Measurements from ENCODE around the gene ACACA.
A peak's percentile ranks its signal among the peaks of the same experiment; 100 is the strongest.

The ACACA gene

GRCh38 chr17:37309051-37309450 lies 97.6 kb downstream of the ACACA start:
- DNase-seq, result no peak
- TF ChIP-seq GATA1 (IDR thresholded peaks at IDR 0.05; ENCODE audit: low read depth, low read length), result no peak
- no peak for TF ChIP-seq POLR2A (IDR thresholded peaks at IDR 0.05; ENCODE audit: low read length)

DNA sequence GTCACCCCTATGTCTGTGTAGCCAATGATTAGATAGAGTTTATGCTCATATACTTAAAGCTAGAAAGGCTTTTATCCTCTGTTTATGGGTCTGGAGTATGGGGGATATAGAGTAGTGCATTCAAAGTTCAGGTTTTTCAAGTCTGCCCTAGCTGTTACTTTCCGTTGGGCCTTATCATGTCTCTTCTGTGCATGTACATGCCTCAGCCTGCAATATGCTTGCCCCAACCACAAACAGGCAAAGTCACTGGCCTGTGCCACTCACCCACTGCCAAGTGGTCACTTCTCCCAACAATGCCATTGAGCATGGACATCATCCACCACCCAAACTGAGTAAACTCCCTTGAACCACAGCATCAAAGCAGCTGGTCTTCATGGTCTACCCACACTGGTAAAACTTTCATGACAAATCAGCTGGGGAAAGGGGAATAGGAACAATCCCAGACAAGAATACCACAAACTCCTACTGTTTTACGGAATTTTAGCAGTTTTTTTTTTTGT lies 101.2 kb downstream of the ACACA start:
- TF ChIP-seq GATA1 (IDR thresholded peaks at IDR 0.05; ENCODE audit: low read depth, low read length), result no peak
- TF ChIP-seq POLR2A (IDR thresholded peaks at IDR 0.05; ENCODE audit: low read length), result no peak

DNA sequence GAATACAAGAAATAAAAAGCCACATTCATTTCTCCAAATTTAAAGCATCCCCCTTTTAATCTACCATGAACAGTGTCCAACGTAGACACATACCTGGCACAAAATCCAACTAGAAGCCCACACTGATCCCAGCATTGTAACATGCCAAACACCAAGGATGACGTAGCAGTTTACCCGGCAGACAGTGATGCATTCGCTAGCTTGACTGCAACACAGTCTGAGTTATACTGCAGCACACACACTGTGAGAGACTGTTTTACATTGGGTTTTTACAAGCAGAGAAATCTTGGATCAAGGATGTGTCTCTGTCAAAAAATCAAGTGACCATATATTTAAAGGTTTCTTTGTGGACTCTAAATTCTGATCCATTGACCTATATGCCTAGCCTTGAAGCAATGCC lies 105.3 kb downstream of the ACACA start:
- TF ChIP-seq POLR2A (IDR thresholded peaks at IDR 0.05; ENCODE audit: low read length) (no peak), GATA1 (IDR thresholded peaks at IDR 0.05; ENCODE audit: low read depth, low read length) (no peak)
- peak; percentile 3 to 18 for DNase-seq

More for the DNA sequence above, 101.2 kb downstream of the ACACA start:
- DNase-seq, result peak; percentile 11 to 28

DNA sequence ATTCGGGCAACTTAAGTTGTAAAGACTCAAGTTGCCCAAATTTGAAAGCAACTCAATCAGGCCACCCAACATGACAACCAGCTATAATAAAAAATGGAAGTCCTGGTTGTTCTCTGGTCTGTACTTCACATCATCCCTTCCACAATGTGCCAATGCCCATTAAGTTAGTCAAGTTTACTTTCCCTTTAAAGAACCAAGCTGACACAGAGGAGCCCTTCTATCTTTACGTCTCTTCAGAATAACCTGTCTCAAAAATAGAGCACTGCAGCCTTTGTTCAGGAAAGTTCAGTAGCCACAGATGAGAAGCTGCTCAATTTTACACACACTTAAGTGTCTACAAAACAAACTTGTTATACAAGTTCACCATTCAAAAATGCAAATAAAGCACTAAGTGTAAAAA lies 106.0 kb downstream of the ACACA start:
- DNase-seq, result peak in 1 of 2 experiments; percentile 5
- no peak for TF ChIP-seq POLR2A (IDR thresholded peaks at IDR 0.05; ENCODE audit: low read length)
- no peak for TF ChIP-seq GATA1 (IDR thresholded peaks at IDR 0.05; ENCODE audit: low read depth, low read length)

- DNase-seq, result no peak
- TF ChIP-seq POLR2A (IDR thresholded peaks at IDR 0.05; ENCODE audit: low read length) (no peak), GATA1 (IDR thresholded peaks at IDR 0.05; ENCODE audit: low read depth, low read length) (no peak)
Observed at GRCh38 chr17:37299257-37299980, 107.2 kb downstream of the ACACA start.

DNA sequence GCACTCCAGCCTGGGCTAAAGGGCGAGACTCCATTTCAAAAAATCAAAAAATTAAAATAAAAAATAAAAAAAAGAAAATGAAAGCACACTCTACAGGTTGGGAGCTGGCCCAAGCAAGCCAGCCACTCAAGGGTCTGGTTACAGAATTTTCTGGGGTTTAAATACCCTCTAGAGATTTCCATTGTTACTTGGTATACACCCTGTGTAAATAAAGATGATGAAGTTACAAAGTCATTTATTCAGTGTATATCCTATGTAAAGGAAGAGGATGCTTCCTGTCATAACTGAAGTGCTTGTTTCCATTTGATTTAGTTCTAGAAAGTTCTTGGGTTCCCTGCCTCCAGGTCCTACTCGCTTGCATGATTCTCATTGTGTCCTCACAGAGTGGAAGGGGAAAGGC lies 110.7 kb downstream of the ACACA start:
- DNase-seq, result no peak
- TF ChIP-seq GATA1 (IDR thresholded peaks at IDR 0.05; ENCODE audit: low read depth, low read length), result no peak
- TF ChIP-seq POLR2A (IDR thresholded peaks at IDR 0.05; ENCODE audit: low read length), result no peak

GRCh38 chr17:37294888-37295287 lies 111.7 kb downstream of the ACACA start:
- TF ChIP-seq GATA1 (IDR thresholded peaks at IDR 0.05; ENCODE audit: low read depth, low read length), result no peak
- no peak for TF ChIP-seq POLR2A (IDR thresholded peaks at IDR 0.05; ENCODE audit: low read length)

DNA sequence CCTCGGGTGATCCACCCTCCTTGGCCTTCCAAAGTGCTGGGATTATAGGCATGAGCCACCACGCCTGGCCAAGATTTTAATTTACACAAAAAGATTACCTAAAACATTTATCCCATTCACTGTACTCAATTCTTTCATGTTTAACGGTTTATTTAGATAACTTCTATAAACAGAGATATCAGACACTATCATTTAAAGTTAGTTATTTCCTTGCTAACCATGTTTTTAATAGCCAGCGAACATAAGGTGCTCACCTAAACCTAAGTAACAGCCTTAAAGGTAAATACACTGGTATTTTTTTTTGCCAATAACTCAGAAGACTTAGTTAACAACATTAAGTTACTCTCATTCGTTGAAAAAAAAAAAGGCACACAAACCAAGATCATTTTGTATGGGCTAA lies 112.9 kb downstream of the ACACA start:
- no peak for TF ChIP-seq GATA1 (IDR thresholded peaks at IDR 0.05; ENCODE audit: low read depth, low read length)
- no peak for TF ChIP-seq POLR2A (IDR thresholded peaks at IDR 0.05; ENCODE audit: low read length)

More at GRCh38 chr17:37294888-37295287, 111.7 kb downstream of the ACACA start:
- DNase-seq, result no peak

DNA sequence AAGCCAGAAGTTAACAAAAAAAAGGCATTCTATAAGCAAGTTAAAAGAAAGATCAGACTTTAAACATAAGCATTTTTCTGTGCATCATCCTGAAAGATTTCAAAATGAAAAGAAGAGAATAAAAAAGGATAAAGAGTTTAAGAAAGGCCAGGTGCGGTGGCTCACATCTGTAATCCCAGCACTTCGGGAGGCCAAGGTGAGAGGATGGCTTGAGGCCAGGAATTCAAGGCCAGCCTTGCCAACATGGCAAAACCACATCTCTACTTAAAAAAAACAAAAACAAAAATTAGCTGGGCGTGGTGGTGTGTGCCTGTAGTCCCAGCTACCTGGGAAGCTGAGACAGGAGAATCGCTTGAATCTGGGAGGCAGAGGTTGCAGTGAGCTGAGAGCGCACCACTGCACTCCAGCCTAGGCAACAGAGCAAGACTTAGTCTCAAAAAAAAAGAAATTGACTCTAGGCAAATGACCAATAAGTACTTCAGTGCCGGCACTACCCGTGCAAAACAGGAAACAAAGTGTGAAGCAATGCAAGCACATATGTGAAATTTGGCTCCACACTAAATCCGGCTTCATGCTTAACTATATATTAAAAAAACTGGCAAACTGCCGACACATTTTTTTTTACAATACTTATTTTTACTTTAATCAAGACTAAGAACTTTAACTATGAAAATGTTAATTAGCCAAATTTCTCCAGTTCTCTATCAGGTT lies 114.1 kb downstream of the ACACA start:
- TF ChIP-seq POLR2A (IDR thresholded peaks at IDR 0.05; ENCODE audit: low read length) (no peak), GATA1 (IDR thresholded peaks at IDR 0.05; ENCODE audit: low read depth, low read length) (no peak)
- DNase-seq, result no peak

More for the DNA sequence above, 112.9 kb downstream of the ACACA start:
- DNase-seq, result no peak

- no peak for DNase-seq
- TF ChIP-seq POLR2A (IDR thresholded peaks at IDR 0.05; ENCODE audit: low read length) (no peak), GATA1 (IDR thresholded peaks at IDR 0.05; ENCODE audit: low read depth, low read length) (no peak)
Observed at GRCh38 chr17:37291351-37291750, 115.3 kb downstream of the ACACA start.

- TF ChIP-seq GATA1 (IDR thresholded peaks at IDR 0.05; ENCODE audit: low read depth, low read length) (no peak), POLR2A (IDR thresholded peaks at IDR 0.05; ENCODE audit: low read length) (no peak)
- no peak for DNase-seq
Observed at GRCh38 chr17:37286430-37286829, 120.2 kb downstream of the ACACA start.

DNA sequence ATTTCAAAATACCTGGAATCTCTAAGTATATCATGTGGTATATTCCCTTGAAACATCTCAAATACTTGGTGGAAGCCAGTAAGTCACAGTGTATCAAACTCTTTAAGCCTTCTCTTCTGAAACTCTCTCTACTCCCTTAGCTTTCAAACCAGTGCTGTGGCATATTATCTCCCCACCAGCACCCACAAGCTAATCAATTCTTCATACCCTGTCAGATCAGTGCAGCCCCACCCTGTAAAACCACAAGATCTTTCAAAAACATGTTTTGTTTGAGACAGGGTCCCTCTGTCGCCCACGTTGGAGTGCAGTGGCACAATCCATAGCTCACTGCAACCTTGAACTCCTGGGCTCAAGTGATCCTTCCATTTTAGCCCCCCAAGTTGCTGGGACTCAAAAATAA lies 122.4 kb downstream of the ACACA start:
- TF ChIP-seq POLR2A (IDR thresholded peaks at IDR 0.05; ENCODE audit: low read length) (no peak), GATA1 (IDR thresholded peaks at IDR 0.05; ENCODE audit: low read depth, low read length) (no peak)
- peak; percentile 20 to 46 for DNase-seq

DNA sequence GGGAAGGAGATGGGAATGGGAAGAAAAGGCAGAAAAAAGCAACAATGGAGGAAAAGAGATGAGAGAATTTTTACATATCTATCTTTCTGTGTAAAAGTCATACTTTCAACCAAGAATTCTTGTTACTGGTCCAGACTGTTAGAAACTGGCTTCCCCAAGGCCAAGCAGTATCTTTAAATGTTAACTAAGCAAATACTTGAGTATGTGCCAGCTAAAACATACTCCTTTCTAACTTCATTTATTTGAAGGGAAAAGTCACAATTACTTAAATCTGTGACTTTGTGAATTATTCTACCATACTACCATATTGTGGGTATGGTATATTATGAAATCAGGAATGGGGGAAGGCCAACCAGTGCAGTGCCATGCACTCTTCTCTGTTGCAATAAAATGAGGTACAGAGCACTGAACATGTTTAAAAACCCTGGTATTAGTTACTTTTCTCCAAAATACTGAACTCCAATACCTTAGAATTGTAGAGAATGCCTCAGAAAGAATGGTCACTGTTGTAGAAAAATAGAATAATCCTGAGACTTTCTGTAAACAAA lies 123.1 kb downstream of the ACACA start:
- TF ChIP-seq POLR2A (IDR thresholded peaks at IDR 0.05; ENCODE audit: low read length) (no peak), GATA1 (IDR thresholded peaks at IDR 0.05; ENCODE audit: low read depth, low read length) (no peak)
- no peak for DNase-seq

DNA sequence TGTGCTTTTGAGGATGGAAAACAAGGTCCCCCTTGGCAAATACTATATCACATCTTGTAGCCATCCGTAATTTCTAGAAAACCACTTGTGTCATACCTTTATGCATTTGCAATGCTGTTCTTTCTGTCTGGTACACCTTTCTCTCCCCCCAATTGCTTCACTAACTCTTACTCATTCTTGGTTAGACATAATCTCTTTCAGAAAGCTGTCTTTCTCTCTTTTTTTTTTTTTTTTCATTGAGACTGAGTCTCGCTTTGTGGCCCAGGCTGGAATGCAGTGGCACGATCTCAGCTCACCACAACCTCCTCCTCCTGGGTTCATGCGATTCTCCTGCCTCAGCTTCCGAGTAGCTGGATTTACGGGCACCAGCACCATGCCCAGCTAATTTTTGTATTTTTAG lies 125.8 kb downstream of the ACACA start:
- TF ChIP-seq GATA1 (IDR thresholded peaks at IDR 0.05; ENCODE audit: low read depth, low read length), result no peak
- no peak for TF ChIP-seq POLR2A (IDR thresholded peaks at IDR 0.05; ENCODE audit: low read length)
- no peak for DNase-seq
